Ishikawa (cell line): Measurements from ENCODE around the gene FGF1.

ENCODE experiments used
- CEBPB ChIP-seq: IDR thresholded peaks from 2 replicates; pipeline ENCODE4 v1.6.1; 2012
- CREB1 ChIP-seq: IDR thresholded peaks from 2 replicates; pipeline ENCODE4 v1.6.1; 2012; ENCODE audit warnings: low read depth
- EGR1 ChIP-seq: IDR thresholded peaks from 2 replicates; pipeline ENCODE4 v1.6.1; 2012
- EP300 ChIP-seq: IDR thresholded peaks from 2 replicates; pipeline ENCODE4 v1.6.1; 2012; ENCODE audit warnings: borderline replicate concordance
- FOXM1 ChIP-seq: IDR thresholded peaks from 2 replicates; pipeline ENCODE4 v1.6.1; 2012; ENCODE audit warnings: low read depth, borderline replicate concordance
- NFIC ChIP-seq: IDR thresholded peaks from 2 replicates; pipeline ENCODE4 v1.6.1; 2012
- RAD21 ChIP-seq: IDR thresholded peaks from 2 replicates; pipeline ENCODE4 v1.6.1; 2012; ENCODE audit warnings: low read depth
- TAF1 ChIP-seq: IDR thresholded peaks from 2 replicates; pipeline ENCODE4 v1.6.1; 2012; ENCODE audit warnings: low read depth, mild to moderate bottlenecking
- TEAD4 ChIP-seq: IDR thresholded peaks from 2 replicates; pipeline ENCODE4 v1.6.1; 2012
- YY1 ChIP-seq: IDR thresholded peaks from 2 replicates; pipeline ENCODE4 v1.6.1; 2012; ENCODE audit warnings: low read depth
- TF ChIP-seq, protein P1 (sequence below): IDR thresholded peaks from 2 replicates; pipeline ENCODE4 v1.6.1; 2012
- TF ChIP-seq, protein P2 (sequence below): IDR thresholded peaks from 2 replicates; pipeline ENCODE4 v1.6.1; 2012; ENCODE audit warnings: low read depth, mild to moderate bottlenecking
- TF ChIP-seq, protein P3 (sequence below): IDR thresholded peaks from 2 replicates; pipeline ENCODE4 v1.6.1; 2012

DNA sequence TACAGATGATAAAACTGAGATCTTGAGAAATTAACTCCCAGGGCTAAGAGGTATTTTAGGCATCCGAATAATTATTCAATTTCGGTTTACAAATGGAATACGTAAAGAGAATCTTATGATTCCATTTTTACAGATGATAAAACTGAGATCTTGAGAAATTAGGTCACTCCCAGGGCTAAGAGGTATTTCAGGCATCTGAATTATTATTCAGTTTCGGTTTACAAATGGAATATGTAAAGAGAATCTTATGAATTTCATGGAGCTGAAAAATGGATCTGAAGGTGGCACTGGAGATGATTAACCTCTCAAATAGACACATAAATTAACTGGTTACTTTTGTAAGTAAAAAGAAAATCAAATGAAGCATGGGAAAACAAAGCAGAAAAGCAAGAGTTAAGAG lies 44.2 kb downstream of the FGF1 start:
- TF ChIP-seq CREB1, result no peak
- no peak for TF ChIP-seq YY1
- no peak for TF ChIP-seq EGR1
- TF ChIP-seq, protein P1, sequence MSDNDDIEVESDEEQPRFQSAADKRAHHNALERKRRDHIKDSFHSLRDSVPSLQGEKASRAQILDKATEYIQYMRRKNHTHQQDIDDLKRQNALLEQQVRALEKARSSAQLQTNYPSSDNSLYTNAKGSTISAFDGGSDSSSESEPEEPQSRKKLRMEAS, result no peak
- no peak for TF ChIP-seq CEBPB
- TF ChIP-seq FOXM1, result no peak
- TF ChIP-seq RAD21, result no peak
- TF ChIP-seq, protein P2, sequence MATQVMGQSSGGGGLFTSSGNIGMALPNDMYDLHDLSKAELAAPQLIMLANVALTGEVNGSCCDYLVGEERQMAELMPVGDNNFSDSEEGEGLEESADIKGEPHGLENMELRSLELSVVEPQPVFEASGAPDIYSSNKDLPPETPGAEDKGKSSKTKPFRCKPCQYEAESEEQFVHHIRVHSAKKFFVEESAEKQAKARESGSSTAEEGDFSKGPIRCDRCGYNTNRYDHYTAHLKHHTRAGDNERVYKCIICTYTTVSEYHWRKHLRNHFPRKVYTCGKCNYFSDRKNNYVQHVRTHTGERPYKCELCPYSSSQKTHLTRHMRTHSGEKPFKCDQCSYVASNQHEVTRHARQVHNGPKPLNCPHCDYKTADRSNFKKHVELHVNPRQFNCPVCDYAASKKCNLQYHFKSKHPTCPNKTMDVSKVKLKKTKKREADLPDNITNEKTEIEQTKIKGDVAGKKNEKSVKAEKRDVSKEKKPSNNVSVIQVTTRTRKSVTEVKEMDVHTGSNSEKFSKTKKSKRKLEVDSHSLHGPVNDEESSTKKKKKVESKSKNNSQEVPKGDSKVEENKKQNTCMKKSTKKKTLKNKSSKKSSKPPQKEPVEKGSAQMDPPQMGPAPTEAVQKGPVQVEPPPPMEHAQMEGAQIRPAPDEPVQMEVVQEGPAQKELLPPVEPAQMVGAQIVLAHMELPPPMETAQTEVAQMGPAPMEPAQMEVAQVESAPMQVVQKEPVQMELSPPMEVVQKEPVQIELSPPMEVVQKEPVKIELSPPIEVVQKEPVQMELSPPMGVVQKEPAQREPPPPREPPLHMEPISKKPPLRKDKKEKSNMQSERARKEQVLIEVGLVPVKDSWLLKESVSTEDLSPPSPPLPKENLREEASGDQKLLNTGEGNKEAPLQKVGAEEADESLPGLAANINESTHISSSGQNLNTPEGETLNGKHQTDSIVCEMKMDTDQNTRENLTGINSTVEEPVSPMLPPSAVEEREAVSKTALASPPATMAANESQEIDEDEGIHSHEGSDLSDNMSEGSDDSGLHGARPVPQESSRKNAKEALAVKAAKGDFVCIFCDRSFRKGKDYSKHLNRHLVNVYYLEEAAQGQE, result no peak
- TF ChIP-seq EP300, result no peak
- TF ChIP-seq TAF1, result no peak
- TF ChIP-seq, protein P3, sequence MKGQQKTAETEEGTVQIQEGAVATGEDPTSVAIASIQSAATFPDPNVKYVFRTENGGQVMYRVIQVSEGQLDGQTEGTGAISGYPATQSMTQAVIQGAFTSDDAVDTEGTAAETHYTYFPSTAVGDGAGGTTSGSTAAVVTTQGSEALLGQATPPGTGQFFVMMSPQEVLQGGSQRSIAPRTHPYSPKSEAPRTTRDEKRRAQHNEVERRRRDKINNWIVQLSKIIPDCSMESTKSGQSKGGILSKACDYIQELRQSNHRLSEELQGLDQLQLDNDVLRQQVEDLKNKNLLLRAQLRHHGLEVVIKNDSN, result no peak
- TF ChIP-seq NFIC, result no peak
- TF ChIP-seq TEAD4, result no peak
